ENCODE results near the gene TIMELESS. TPM values are rescaled to one million over a fixed set of nuclear protein-coding genes. Genes with fewer than 3 reads are reported as not detected.

The TIMELESS gene
- total RNA-seq, 1 donor from 2014 or later: 17.9 TPM

DNA sequence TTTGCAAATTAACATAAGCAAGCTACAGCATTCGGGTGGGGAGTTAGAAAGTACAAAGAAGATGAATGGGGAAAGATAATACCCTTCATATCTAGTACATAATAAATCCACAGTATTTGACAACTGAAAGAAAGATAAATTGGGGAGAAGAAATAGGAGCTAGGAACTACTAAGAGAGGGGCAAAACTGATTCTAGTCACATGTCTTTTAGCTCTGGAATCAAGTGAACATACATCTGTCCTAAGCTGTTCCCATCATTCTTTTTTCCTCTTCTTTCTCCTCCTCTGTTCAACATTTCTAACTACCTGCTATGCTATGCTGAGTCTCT, 71.3 kb downstream of the TIMELESS start:
- Mint-ChIP-seq H3K4me3 (ENCODE audit: unreplicated experiment) (no peak overlapping the region), H3K36me3 (ENCODE audit: unreplicated experiment) (no peaks in the 10 kb centered on the region), H3K4me1 (ENCODE audit: low read depth, unreplicated experiment) (no peaks in the 10 kb centered on the region), H3K27ac (ENCODE audit: unreplicated experiment) (no peak overlapping the region), H3K9me3 (ENCODE audit: unreplicated experiment) (peaks cover 1% of the 10 kb centered on the region), H3K27me3 (ENCODE audit: unreplicated experiment) (no peaks in the 10 kb centered on the region)
- TF ChIP-seq, protein P1, sequence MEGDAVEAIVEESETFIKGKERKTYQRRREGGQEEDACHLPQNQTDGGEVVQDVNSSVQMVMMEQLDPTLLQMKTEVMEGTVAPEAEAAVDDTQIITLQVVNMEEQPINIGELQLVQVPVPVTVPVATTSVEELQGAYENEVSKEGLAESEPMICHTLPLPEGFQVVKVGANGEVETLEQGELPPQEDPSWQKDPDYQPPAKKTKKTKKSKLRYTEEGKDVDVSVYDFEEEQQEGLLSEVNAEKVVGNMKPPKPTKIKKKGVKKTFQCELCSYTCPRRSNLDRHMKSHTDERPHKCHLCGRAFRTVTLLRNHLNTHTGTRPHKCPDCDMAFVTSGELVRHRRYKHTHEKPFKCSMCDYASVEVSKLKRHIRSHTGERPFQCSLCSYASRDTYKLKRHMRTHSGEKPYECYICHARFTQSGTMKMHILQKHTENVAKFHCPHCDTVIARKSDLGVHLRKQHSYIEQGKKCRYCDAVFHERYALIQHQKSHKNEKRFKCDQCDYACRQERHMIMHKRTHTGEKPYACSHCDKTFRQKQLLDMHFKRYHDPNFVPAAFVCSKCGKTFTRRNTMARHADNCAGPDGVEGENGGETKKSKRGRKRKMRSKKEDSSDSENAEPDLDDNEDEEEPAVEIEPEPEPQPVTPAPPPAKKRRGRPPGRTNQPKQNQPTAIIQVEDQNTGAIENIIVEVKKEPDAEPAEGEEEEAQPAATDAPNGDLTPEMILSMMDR (IDR thresholded peaks at IDR 0.05; ENCODE audit: partially characterized antibody, unreplicated experiment): no peak
- DNase-seq: no peak

DNA sequence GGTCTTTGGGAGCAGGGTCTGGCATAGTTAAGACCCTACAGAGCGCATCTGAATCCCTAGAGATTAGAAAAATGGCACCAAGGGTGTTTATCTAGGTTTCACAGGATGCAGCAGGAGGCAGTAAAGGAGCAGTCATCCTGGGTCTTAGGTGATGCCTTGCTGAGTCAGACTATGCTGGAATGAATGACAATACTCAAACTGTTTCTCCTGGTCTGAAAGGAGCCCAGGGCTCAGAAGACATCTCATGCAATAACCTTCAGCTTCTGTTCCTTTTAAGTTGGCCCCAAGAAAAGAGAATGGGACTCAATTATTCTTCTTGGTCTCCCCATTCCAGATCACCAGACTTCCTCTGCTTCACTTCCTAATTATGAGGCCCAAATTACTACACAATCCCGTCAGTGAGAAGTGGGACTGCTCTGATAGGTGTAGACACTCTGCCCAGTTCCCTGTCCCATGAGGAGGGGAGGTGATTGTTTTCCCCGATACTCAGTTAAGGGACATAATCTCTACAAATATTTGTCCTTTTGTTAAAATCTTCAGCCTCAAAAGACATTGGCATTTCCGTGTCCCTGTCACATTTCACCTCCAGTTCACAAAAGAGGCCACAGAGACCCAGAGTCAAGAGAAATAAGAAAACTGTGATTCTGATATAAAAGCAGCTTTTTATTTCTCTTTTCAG, 71.8 kb downstream of the TIMELESS start:
- TF ChIP-seq, protein P1 (IDR thresholded peaks at IDR 0.05; ENCODE audit: partially characterized antibody, unreplicated experiment): no peak
- no peak for DNase-seq
- peaks cover 1% of the 10 kb centered on the region for H3K9me3 Mint-ChIP-seq (ENCODE audit: unreplicated experiment)
- H3K36me3 Mint-ChIP-seq (ENCODE audit: unreplicated experiment): no peaks in the 10 kb centered on the region
- no peaks in the 10 kb centered on the region for H3K4me1 Mint-ChIP-seq (ENCODE audit: low read depth, unreplicated experiment)
- no peak overlapping the region for H3K27ac Mint-ChIP-seq (ENCODE audit: unreplicated experiment)
- no peak overlapping the region for H3K4me3 Mint-ChIP-seq (ENCODE audit: unreplicated experiment)
- H3K27me3 Mint-ChIP-seq (ENCODE audit: unreplicated experiment): no peaks in the 10 kb centered on the region

DNA sequence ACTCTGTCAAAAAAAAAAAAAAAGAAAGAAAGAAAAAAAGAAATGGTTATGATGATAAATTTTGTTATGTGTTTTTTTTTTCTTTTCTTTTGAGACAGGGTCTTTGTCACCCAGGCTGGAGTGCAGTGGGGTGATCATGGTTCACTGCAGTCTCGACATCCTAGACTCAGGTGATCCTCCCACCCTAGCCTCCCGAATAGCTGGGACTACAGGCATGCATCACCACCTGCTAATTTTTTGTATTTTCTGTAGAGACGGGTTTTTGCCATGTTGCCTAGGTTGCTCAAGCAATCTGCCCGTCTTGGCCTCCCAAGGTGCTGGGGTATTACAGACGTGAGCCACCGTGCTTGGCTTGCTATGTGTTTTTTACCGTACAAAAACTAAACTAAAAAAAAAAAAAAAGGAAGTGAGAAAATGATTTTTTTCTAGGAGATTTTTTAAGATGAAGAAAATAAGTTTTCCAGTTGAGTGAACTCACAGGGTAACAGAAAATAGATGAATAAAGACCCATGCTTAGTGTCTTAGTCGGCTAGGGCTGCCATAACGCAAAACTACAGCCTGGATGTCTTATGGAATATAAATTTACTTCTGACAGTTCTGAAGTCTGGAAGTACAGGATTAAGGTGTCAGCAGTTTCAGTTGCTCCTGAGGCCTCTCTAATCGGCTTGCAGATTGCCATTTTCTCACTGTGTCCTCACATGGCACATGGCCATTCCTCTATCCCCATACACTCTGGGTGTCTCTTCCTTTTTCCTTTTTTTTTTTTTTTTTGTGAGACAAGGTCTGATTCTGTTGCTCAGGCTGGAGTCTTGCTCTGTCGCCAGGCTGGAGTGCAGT, 73.4 kb downstream of the TIMELESS start:
- Mint-ChIP-seq H3K27me3 (ENCODE audit: unreplicated experiment) (no peaks in the 10 kb centered on the region), H3K9me3 (ENCODE audit: unreplicated experiment) (peaks cover 1% of the 10 kb centered on the region), H3K36me3 (ENCODE audit: unreplicated experiment) (no peaks in the 10 kb centered on the region), H3K4me1 (ENCODE audit: low read depth, unreplicated experiment) (no peaks in the 10 kb centered on the region), H3K4me3 (ENCODE audit: unreplicated experiment) (no peak overlapping the region), H3K27ac (ENCODE audit: unreplicated experiment) (no peak overlapping the region)
- no peak for DNase-seq
- TF ChIP-seq, protein P1 (IDR thresholded peaks at IDR 0.05; ENCODE audit: partially characterized antibody, unreplicated experiment): no peak

DNA sequence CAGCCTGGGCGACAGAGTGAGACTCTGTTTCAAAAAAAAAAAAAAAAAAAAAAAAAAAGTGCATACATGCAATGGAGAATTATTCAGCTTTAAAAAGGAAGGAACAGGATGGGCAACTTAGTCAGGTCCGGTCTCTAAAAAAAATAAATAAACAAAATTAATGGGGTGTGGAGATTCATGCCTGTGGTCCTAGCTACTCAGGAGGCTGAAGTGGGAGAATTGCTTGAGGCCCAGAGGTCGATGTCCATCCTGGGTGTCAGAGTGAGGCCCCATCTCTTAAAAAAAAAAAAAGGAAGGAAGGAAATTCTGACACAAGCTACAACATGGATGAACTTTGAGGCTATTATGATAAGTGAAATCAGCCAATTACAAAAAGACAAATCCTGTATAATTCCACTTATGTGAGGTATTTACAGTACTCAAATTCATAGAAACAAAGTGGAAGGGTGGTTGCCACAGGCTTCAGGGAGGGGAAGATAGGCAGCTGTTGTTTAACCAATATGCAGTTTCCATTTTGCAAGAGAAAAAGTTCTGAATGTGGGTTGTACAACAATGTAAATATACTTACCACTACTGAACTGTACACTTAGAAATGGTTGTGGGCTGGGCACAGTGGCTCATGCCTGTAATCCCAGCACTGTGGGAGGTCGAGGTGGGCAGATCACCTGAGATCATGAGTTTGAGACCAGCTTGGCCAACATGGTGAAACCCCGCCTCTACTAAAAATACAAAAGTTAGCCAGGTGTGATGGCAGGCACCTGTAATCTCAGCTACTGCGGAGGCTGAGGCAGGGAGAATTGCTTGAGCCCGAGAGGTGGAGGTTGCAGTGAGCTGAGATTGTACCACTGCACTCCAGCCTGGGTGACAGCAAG, 74.3 kb downstream of the TIMELESS start:
- H3K9me3 Mint-ChIP-seq (ENCODE audit: unreplicated experiment): peaks cover 1% of the 10 kb centered on the region
- H3K27me3 Mint-ChIP-seq (ENCODE audit: unreplicated experiment): no peaks in the 10 kb centered on the region
- H3K36me3 Mint-ChIP-seq (ENCODE audit: unreplicated experiment): no peaks in the 10 kb centered on the region
- no peak overlapping the region for H3K4me3 Mint-ChIP-seq (ENCODE audit: unreplicated experiment)
- H3K27ac Mint-ChIP-seq (ENCODE audit: unreplicated experiment): no peak overlapping the region
- TF ChIP-seq, protein P1 (IDR thresholded peaks at IDR 0.05; ENCODE audit: partially characterized antibody, unreplicated experiment): no peak
- H3K4me1 Mint-ChIP-seq (ENCODE audit: low read depth, unreplicated experiment): no peaks in the 10 kb centered on the region
- no peak for DNase-seq
